ENCODE data around the gene DLAT.

DNA sequence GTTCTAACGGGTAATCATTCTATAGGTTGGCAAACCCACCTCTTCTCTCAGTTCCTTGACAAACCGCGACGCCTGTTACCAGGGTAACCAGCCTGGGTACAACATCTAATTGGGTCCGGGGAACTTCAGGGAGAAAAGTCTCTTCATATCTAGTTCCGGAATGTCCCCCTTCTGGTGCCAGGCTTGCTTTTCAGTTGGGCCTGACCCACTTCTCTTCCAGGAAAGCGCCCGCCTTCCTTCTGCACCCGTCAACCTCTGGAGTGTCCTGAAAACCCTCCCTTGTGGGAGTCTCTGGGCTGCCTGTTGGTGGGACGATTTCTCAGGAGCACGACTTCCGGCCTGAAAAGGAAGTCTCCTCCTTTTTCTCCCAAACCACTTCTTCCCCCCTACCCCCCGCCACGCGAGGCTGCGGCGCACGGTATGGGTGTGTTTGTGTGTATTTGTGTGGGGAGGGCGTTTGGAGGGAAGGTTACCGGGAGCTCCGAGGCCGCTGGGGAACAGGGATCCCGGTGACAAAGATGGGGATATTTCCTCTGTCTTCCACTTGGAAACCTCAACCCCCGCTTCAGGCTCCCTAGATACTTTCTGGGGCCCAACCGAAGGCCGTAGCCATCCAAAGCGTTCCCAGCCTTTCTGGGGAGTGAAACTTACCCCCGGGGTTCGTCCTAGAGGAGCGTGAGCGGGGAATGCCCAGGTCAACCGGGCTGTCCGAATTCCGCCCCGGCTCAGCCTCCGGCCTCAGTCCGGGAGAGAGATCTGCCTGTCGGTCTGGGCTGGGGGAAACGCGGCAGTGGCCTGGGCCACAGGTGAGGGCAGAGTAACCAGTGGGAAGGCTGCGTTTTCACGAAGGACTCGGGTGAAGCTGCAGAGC lies 49.0 kb downstream of the DLAT start, which contains the start of the genes NKAPD1 and PIH1D2:
- TF ChIP-seq, protein P1, sequence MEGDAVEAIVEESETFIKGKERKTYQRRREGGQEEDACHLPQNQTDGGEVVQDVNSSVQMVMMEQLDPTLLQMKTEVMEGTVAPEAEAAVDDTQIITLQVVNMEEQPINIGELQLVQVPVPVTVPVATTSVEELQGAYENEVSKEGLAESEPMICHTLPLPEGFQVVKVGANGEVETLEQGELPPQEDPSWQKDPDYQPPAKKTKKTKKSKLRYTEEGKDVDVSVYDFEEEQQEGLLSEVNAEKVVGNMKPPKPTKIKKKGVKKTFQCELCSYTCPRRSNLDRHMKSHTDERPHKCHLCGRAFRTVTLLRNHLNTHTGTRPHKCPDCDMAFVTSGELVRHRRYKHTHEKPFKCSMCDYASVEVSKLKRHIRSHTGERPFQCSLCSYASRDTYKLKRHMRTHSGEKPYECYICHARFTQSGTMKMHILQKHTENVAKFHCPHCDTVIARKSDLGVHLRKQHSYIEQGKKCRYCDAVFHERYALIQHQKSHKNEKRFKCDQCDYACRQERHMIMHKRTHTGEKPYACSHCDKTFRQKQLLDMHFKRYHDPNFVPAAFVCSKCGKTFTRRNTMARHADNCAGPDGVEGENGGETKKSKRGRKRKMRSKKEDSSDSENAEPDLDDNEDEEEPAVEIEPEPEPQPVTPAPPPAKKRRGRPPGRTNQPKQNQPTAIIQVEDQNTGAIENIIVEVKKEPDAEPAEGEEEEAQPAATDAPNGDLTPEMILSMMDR (IDR thresholded peaks at IDR 0.05): peak in 1 of 12 donors; percentile 13
- TF ChIP-seq POLR2A (IDR thresholded peaks at IDR 0.05): peak in 1 of 2 donors; percentile 36

Measured in heart left ventricle (tissue), 13 donors.